Measurements from ENCODE around the gene CIAO1.

DNA sequence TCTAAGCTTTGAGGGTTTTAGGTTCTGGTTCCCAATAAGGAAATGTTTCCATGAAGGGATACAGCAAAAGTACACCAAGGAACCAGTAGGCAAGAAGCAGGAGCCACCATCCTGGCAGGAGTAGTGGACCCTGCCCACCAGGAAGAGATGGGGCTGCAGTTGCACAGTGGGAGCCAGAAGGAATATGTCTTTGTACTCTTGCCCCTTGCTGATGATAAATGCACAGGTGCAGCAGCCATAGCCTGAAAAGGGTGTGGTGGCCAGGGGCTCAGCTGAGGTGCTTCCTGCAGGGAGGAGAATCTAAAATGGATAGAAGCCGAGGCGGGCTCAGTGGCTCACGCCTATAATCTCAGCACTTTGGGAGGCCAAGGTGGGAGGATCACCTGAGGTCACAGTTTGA lies 27.8 kb upstream of the CIAO1 start:
- TF ChIP-seq, protein P1, sequence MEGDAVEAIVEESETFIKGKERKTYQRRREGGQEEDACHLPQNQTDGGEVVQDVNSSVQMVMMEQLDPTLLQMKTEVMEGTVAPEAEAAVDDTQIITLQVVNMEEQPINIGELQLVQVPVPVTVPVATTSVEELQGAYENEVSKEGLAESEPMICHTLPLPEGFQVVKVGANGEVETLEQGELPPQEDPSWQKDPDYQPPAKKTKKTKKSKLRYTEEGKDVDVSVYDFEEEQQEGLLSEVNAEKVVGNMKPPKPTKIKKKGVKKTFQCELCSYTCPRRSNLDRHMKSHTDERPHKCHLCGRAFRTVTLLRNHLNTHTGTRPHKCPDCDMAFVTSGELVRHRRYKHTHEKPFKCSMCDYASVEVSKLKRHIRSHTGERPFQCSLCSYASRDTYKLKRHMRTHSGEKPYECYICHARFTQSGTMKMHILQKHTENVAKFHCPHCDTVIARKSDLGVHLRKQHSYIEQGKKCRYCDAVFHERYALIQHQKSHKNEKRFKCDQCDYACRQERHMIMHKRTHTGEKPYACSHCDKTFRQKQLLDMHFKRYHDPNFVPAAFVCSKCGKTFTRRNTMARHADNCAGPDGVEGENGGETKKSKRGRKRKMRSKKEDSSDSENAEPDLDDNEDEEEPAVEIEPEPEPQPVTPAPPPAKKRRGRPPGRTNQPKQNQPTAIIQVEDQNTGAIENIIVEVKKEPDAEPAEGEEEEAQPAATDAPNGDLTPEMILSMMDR (IDR thresholded peaks at IDR 0.05 in 8 of 11, conservative IDR thresholded peaks at IDR 0.05 in 3 of 11), result no peak
- TF ChIP-seq POLR2A (IDR thresholded peaks at IDR 0.05) (no peak), POLR2AphosphoS5 (IDR thresholded peaks at IDR 0.05) (no peak)
